Nephron (organoid): Measurements from ENCODE around the gene NRSN2.
A peak's percentile ranks its signal among the peaks of the same experiment; 100 is the strongest.

Source experiments
- H3K27ac Mint-ChIP-seq, 3 experiments: 2 replicates each; pipeline ENCODE4 v1.8.0; 2020; ENCODE audit warnings: mixed read lengths in 3 of 3, mild to moderate bottlenecking in 2 of 3, moderate library complexity in 1 of 3
- H3K27me3 Mint-ChIP-seq: 2 replicates; pipeline ENCODE4 v1.8.0; 2021; ENCODE audit warnings: low read depth, mild to moderate bottlenecking, moderate library complexity, mixed read lengths
- H3K36me3 Mint-ChIP-seq: 2 replicates; pipeline ENCODE4 v1.8.0; 2020; ENCODE audit warnings: low read depth, mixed read lengths
- H3K4me1 Mint-ChIP-seq: 2 replicates; pipeline ENCODE4 v1.8.0; 2020; ENCODE audit warnings: mixed read lengths
- H3K4me3 Mint-ChIP-seq, 3 experiments: 2 replicates each; pipeline ENCODE4 v1.8.0; 2020; ENCODE audit warnings: mild to moderate bottlenecking in 3 of 3, mixed read lengths in 3 of 3, moderate library complexity in 2 of 3
- H3K9me3 Mint-ChIP-seq: 2 replicates; pipeline ENCODE4 v1.8.0; 2020; ENCODE audit warnings: mixed read lengths
- TF ChIP-seq, protein P1 (sequence below), 3 experiments: fragments of 200-600 bp; sonication (generic); IDR thresholded peaks; one replicate each; pipeline ENCODE4 v1.5.0; 2021; ENCODE audit warnings: antibody characterized with exemption in 3 of 3; ENCODE audit not compliant: unreplicated experiment in 3 of 3

The NRSN2 gene

DNA sequence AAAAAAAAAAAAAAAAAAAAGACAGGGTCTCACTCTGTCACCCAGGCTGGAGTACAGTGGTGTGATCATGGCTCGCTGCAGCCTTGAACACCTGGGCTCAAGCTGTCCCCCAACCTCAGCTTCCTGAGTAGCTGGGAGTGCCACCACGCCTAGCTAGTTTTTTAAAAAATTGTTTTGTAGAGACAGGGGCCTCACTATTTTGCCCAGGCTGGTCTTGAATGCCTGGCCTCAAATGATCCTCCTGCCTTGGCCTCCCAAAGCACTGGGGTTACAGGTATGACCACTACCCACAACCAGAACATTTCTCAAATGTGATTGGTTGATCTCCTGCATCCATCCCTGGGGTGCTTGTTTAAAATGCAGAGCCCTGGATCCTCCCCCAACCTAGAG lies 55.6 kb downstream of the NRSN2 start:
- peaks cover 19% of the 10 kb centered on the region for H3K4me1 Mint-ChIP-seq
- no peak overlapping the region for H3K27ac Mint-ChIP-seq

DNA sequence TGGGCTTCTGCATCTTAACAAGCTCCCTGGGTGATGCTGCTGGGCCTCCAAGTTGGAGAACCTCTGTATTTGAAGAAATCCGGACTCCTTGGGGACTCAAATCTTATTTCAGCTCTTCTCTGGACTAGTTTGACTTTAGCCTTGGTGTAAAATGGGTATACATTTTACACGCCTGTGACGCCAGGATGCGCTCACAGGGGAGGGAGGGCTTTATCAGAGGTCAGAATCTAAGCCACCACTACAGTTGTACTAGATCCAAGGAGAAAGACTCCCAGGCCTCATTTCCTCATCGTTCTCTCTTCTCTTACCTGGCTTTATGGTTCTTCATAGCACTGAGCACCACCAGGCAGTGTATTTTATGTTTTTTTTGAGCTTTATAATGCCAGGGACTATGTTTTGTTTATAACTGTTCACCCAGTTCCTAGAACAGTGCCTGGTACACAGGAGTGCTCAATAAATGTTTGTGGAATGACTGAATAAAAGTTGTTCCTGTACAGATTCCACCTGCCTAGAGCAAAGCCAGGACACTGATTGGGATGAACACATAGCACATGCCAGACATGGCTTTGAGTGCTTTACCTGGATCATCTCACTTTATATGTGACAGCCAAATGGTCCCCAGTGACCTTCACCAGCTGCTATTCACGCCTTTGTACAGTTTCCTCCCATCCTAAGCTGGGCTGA lies 56.1 kb downstream of the NRSN2 start:
- H3K27ac Mint-ChIP-seq, result no peak overlapping the region
- H3K4me3 Mint-ChIP-seq, result no peak overlapping the region
- no peaks in the 10 kb centered on the region for H3K27me3 Mint-ChIP-seq
- peaks cover 20% of the 10 kb centered on the region for H3K4me1 Mint-ChIP-seq
- H3K36me3 Mint-ChIP-seq, result no peaks in the 10 kb centered on the region
- H3K9me3 Mint-ChIP-seq, result no peaks in the 10 kb centered on the region
- TF ChIP-seq, protein P1, sequence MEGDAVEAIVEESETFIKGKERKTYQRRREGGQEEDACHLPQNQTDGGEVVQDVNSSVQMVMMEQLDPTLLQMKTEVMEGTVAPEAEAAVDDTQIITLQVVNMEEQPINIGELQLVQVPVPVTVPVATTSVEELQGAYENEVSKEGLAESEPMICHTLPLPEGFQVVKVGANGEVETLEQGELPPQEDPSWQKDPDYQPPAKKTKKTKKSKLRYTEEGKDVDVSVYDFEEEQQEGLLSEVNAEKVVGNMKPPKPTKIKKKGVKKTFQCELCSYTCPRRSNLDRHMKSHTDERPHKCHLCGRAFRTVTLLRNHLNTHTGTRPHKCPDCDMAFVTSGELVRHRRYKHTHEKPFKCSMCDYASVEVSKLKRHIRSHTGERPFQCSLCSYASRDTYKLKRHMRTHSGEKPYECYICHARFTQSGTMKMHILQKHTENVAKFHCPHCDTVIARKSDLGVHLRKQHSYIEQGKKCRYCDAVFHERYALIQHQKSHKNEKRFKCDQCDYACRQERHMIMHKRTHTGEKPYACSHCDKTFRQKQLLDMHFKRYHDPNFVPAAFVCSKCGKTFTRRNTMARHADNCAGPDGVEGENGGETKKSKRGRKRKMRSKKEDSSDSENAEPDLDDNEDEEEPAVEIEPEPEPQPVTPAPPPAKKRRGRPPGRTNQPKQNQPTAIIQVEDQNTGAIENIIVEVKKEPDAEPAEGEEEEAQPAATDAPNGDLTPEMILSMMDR (IDR thresholded peaks at IDR 0.05; ENCODE audit: unreplicated experiment in 3 of 3), result no peak

More for the DNA sequence above, 55.6 kb downstream of the NRSN2 start:
- no peaks in the 10 kb centered on the region for H3K36me3 Mint-ChIP-seq
- no peaks in the 10 kb centered on the region for H3K9me3 Mint-ChIP-seq
- H3K4me3 Mint-ChIP-seq, result no peak overlapping the region
- TF ChIP-seq, protein P1 (IDR thresholded peaks at IDR 0.05; ENCODE audit: unreplicated experiment in 3 of 3), result no peak
- no peaks in the 10 kb centered on the region for H3K27me3 Mint-ChIP-seq

DNA sequence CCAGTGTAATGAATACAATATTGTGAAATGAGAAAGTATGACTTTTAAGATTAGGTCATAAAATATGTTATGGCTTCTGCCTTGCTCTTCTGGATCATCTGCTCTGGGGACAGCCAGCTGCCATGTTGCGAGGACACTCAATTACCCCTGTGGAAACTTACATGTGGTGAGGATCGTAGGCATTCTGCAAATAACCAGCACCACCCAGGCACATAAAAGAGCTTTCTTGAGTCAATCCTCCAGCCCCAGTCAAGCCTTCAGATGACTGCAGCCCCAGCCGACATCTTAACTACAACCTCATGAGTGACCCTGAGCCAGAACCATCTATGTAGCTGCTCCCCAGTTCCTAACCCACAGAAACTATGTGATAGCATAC lies 56.7 kb downstream of the NRSN2 start:
- no peaks in the 10 kb centered on the region for H3K27me3 Mint-ChIP-seq
- no peak overlapping the region for H3K27ac Mint-ChIP-seq
- TF ChIP-seq, protein P1 (IDR thresholded peaks at IDR 0.05; ENCODE audit: unreplicated experiment in 3 of 3), result no peak

DNA sequence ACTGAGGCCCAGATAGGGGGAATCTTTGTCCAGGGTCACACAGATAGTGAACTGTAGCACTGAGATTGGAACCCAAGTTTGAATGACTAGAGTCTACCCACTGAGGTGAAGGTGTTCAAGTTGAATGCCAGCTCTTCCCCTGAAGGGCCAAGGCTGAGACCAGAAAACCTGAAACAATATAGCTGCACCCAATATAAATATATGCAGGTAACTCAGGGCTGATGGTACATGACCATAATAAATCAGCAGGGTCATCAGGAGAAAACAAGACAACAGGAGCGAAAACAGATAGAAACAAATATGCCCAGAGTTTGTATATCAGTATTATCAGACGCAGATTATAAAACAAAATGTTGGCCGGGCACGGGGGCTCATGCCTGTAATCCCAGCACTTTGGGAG lies 57.2 kb downstream of the NRSN2 start:
- Mint-ChIP-seq H3K9me3 (no peaks in the 10 kb centered on the region), H3K27ac (no peak overlapping the region), H3K36me3 (no peaks in the 10 kb centered on the region), H3K27me3 (no peaks in the 10 kb centered on the region), H3K4me3 (peak overlapping the region in 1 of 3 experiments; percentile 43), H3K4me1 (peaks cover 22% of the 10 kb centered on the region)
- TF ChIP-seq, protein P1 (IDR thresholded peaks at IDR 0.05; ENCODE audit: unreplicated experiment in 3 of 3), result no peak

More for the DNA sequence above, 56.7 kb downstream of the NRSN2 start:
- H3K9me3 Mint-ChIP-seq, result no peaks in the 10 kb centered on the region
- no peaks in the 10 kb centered on the region for H3K36me3 Mint-ChIP-seq
- H3K4me3 Mint-ChIP-seq, result peak overlapping the region in 1 of 3 experiments; percentile 21
- peaks cover 20% of the 10 kb centered on the region for H3K4me1 Mint-ChIP-seq
